K562 (cell line): ENCODE results near the gene APBB2. TPM values are rescaled to one million over a fixed set of nuclear protein-coding genes. Genes with fewer than 3 reads are reported as not detected.

Experiments
- ATAC-seq: fragments of 200-7000 bp; cut with Tn5 transposase; 3 replicates; pipeline ENCODE4 v1.9.1; 2020; ENCODE audit warnings: moderate library complexity
- BruUV-seq: library from RNA; stranded (reverse); fragments of 400-500 nt; replicated peaks from 2 replicates; lab custom pipeline; 2021; lab: Mats Ljungman, UMichigan
- CTCF ChIA-PET: fragments of 300-600 bp; formaldehyde crosslinking; extraction: SDS; loops from one replicate; lab custom pipeline; 2021; ENCODE audit warnings: low intra/inter-chr PET ratio; lab: Yijun Ruan, JAX
- POLR2A ChIA-PET: fragments of 300-600, 350-650 bp; sonication (Branson Sonifier 250); formaldehyde crosslinking; extraction: SDS; loops from one replicate; lab custom pipeline; 2021; ENCODE audit warnings: antibody characterized with exemption, inconsistent platforms; lab: Yijun Ruan, JAX
- DNase-seq, 4 experiments: peaks; one replicate each; pipeline versions ENCODE4 v3.0.0 to v3.0.0-alpha.2; 2011 to 2018; ENCODE audit warnings: low spot score in 3 of 4, mixed read lengths in 3 of 4; ENCODE audit errors: extremely low read depth in 1 of 4
- FAIRE-seq: peaks from 2 replicates; lab custom pipeline; 2011; peaks lifted over from hg19 to GRCh38; lab: Jason Lieb, UNC
- H2AFZ ChIP-seq: 2 replicates; pipeline ENCODE4 v1.6.0; 2011; ENCODE audit warnings: low read depth, low read length, control low read depth, inconsistent platforms
- H3K27ac ChIP-seq: fragments of 200-600 bp; 3 replicates; pipeline ENCODE4 v1.8.0; 2011; ENCODE audit warnings: low read depth, mild to moderate bottlenecking, control low read depth, inconsistent platforms, low read length, moderate library complexity, mixed read lengths; ENCODE audit errors: extremely low read depth
- H3K27me3 ChIP-seq, 2 experiments: fragments of 300-600 bp in 1 of 2; 2 replicates in 1 of 2; 3 replicates in 1 of 2; pipeline versions ENCODE4 v1.6.0 to v1.8.0; 2011; ENCODE audit warnings: inconsistent platforms in 2 of 2, low read length in 2 of 2, mild to moderate bottlenecking in 1 of 2, mixed read lengths in 1 of 2, moderate library complexity in 1 of 2; ENCODE audit not compliant: control insufficient read depth in 2 of 2, insufficient read depth in 2 of 2
- H3K36me3 ChIP-seq: fragments of 300-600 bp; 3 replicates; pipeline ENCODE4 v1.8.0; 2011; ENCODE audit warnings: mild to moderate bottlenecking, low read length, inconsistent platforms; ENCODE audit not compliant: control insufficient read depth, insufficient read depth
- H3K4me1 ChIP-seq, 2 experiments: fragments of 200-600 bp in 1 of 2; replicated peaks in 1 of 2; 2 replicates in 1 of 2; 3 replicates in 1 of 2; pipeline versions ENCODE4 v1.5.1 to v1.8.0; 2011; ENCODE audit warnings: inconsistent platforms in 2 of 2, low read length in 2 of 2, mild to moderate bottlenecking in 1 of 2, mixed read lengths in 1 of 2, moderate library complexity in 1 of 2; ENCODE audit not compliant: control insufficient read depth in 2 of 2, insufficient read depth in 2 of 2
- H3K4me2 ChIP-seq: 2 replicates; pipeline ENCODE4 v1.6.1; 2011; ENCODE audit warnings: low read length, control low read depth, inconsistent platforms, mixed read lengths; ENCODE audit not compliant: insufficient read depth
- H3K4me3 ChIP-seq: fragments of 200-600 bp; sonication (generic), shearing (Covaris generic); 2 replicates; pipeline ENCODE4 v1.5.1; 2016; ENCODE audit warnings: control low read depth, inconsistent platforms
- H3K79me2 ChIP-seq: fragments of 200-600 bp; 3 replicates; pipeline ENCODE4 v1.8.0; 2011; ENCODE audit warnings: low read length, inconsistent platforms; ENCODE audit not compliant: control insufficient read depth, insufficient read depth
- H3K9ac ChIP-seq, 2 experiments: 2 replicates each; pipeline versions ENCODE4 v1.6.0 to v1.6.1; 2011; ENCODE audit warnings: low read depth in 2 of 2, low read length in 2 of 2, control low read depth in 1 of 2, inconsistent platforms in 1 of 2, mild to moderate bottlenecking in 1 of 2, mixed read lengths in 1 of 2; ENCODE audit not compliant: insufficient read depth in 1 of 2
- H3K9me1 ChIP-seq: one replicate; pipeline ENCODE4 v1.6.0; 2011; ENCODE audit warnings: inconsistent platforms, mild to moderate bottlenecking, low read length, moderate library complexity; ENCODE audit not compliant: control insufficient read depth, insufficient read depth
- H3K9me3 ChIP-seq: replicated peaks from 2 replicates; pipeline ENCODE4 v1.5.1; 2011; ENCODE audit warnings: low read depth, low read length, inconsistent platforms; ENCODE audit not compliant: control insufficient read depth, insufficient read depth
- H4K20me1 ChIP-seq: replicated peaks from 2 replicates; pipeline ENCODE4 v1.6.1; 2011; ENCODE audit warnings: low read length, inconsistent platforms, mixed read lengths; ENCODE audit not compliant: control insufficient read depth, insufficient read depth
- C11orf30 ChIP-seq: fragments of 450-650 bp; IDR thresholded peaks from 2 replicates; pipeline ENCODE4 v1.6.1; 2016; ENCODE audit warnings: low read depth, mild to moderate bottlenecking
- CEBPG ChIP-seq, 3 experiments: fragments of 200-800 bp in 1 of 3; sonication (Bioruptor generic) in 1 of 3; sonication (generic) in 1 of 3; formaldehyde crosslinking in 1 of 3; IDR thresholded peaks in 2 of 3; conservative IDR thresholded peaks in 1 of 3; 2 replicates each; pipeline versions ENCODE4 v1.6.1 to v1.8.0; 2016 to 2022; ENCODE audit warnings: missing compliant biosample characterization in 2 of 3, missing genetic modification characterization in 2 of 3, mild to moderate bottlenecking in 1 of 3, missing genetic modification reagents in 1 of 3
- ELK3 ChIP-seq: fragments of 450-650 bp; formaldehyde crosslinking; IDR thresholded peaks from 2 replicates; pipeline ENCODE4 v1.4.0; 2020; ENCODE audit warnings: mild to moderate bottlenecking
- EP300 ChIP-seq: IDR thresholded peaks from 2 replicates; pipeline ENCODE4 v1.6.1; 2012; ENCODE audit warnings: low read length, improper control_type of control experiment
- MYBL2 ChIP-seq, 2 experiments: fragments of 450-650 bp in 1 of 2; sonication (generic) in 1 of 2; formaldehyde crosslinking in 1 of 2; IDR thresholded peaks; 2 replicates each; pipeline versions ENCODE4 v1.6.1 to v1.8.1; 2017 to 2022; ENCODE audit warnings: borderline replicate concordance in 1 of 2, inconsistent platforms in 1 of 2, low read depth in 1 of 2, mild to moderate bottlenecking in 1 of 2, missing genetic modification reagents in 1 of 2, moderate library complexity in 1 of 2
- PHF21A ChIP-seq: fragments of 450-650 bp; IDR thresholded peaks from 2 replicates; pipeline ENCODE4 v1.6.1; 2017; ENCODE audit warnings: low read depth, borderline replicate concordance
- RAD21 ChIP-seq, 2 experiments: fragments of 250-450 bp in 1 of 2; fragments of 450-650 bp in 1 of 2; sonication (Bioruptor Pico) in 1 of 2; formaldehyde crosslinking in 1 of 2; IDR thresholded peaks in 1 of 2; conservative IDR thresholded peaks in 1 of 2; 2 replicates each; pipeline versions ENCODE4 v1.4.0 to v1.8.0; 2020 to 2022; ENCODE audit warnings: mild to moderate bottlenecking in 2 of 2, moderate library complexity in 1 of 2
- WGBS: fragments of 100-300 bp; shearing (Covaris generic); methylation state at CpG from one replicate; pipeline ENCODE4 v1.1.6; 2016; ENCODE audit warnings: low coverage, mixed read lengths; ENCODE audit not compliant: insufficient coverage; ENCODE audit errors: missing lambda C conversion rate; 5-methylcytosine and 5-hydroxymethylcytosine counted together
- in situ Hi-C: fragments of 300-500 bp; cut with MboI; formaldehyde crosslinking; loops from 4 replicates; pipeline ENCODE4 v1.15.0; 2018; ENCODE audit warnings: inconsistent platforms, mixed read lengths
- intact Hi-C: fragments of 100-400 bp; cut with micrococcal nuclease; formaldehyde crosslinking; loops from 2 replicates; pipeline ENCODE4 v1.14.2; 2022
- polyA plus RNA-seq, 8 experiments: library from polyadenylated mRNA; depleted of rRNA in 4 of 8; stranded (reverse) in 5 of 8; unstranded in 3 of 8; fragments of >200 nt; fragmentation: Nextera tagmentation in 2 of 8; fragmentation: Illumina TruSeq in 1 of 8; extraction: Ambion mirVana in 2 of 8; extraction: Trizol in 1 of 8; gene quantifications; 2 replicates each; pipeline versions ENCODE4 v1.2.1 to v1.2.3, GENCODE V29; 2011 to 2014; ENCODE audit warnings: inconsistent platforms in 1 of 8, missing spikeins in 1 of 8
- total RNA-seq, 7 experiments: library from RNA; depleted of rRNA in 6 of 7; stranded (reverse); fragments of >200 nt in 6 of 7; fragmentation: Illumina TruSeq in 2 of 7; extraction: Trizol in 2 of 7; gene quantifications; 2 replicates each; pipeline versions ENCODE4 v1.2.1 to v1.2.3, GENCODE V29; 2011 to 2021; ENCODE audit warnings: low replicate concordance in 1 of 7
- TF ChIP-seq, protein P1 (sequence below), 2 experiments: fragments of 450-650 bp; IDR thresholded peaks; 2 replicates each; pipeline ENCODE4 v1.6.1; 2016
- TF ChIP-seq, protein P2 (sequence below): fragments of 450-650 bp; formaldehyde crosslinking; IDR thresholded peaks from 2 replicates; pipeline ENCODE4 v1.4.0; 2020; ENCODE audit warnings: mild to moderate bottlenecking, moderate library complexity
- TF ChIP-seq, protein P3 (sequence below): sonication (generic); formaldehyde crosslinking; IDR thresholded peaks from 2 replicates; pipeline ENCODE4 v1.8.1; 2023; ENCODE audit warnings: missing genetic modification reagents, mild to moderate bottlenecking, borderline replicate concordance

The APBB2 gene
- total and polyA plus RNA-seq, 9 of the 15 experiments (the other 6 are each of a cell fraction or from before 2014, with no cell fraction given): 0.08 to 2.1 (median 1.4) TPM

DNA sequence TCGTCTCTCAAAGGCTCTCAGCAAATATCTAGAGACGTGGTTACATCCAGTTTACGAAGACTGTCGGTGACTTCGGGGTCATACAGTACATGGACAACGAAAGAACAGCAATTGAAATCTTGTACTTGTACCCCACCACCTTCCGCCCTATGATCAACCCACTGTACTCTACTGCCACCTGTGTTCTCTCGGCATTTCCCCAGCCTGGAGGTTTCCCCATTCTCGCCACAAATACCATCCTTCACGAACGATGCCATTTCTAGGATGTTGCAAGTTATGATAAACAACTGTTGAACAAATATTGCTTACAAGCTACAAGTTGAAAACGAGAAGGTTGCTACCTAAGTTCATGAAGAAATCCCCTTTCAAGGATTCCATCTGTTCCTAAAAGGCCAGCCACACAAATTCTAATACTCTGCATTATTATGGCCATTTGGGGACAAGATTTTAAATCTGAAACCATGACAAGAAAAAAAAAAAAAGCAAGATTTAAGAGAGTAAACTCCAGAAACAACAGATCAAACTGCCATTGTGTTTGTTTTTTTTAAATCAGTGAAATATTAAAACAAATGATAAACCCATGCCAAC is 1.6 kb downstream of the APBB2 start:
- H4K20me1 ChIP-seq: no peaks in the 10 kb centered on the region
- H2AFZ ChIP-seq: no peak overlapping the region
- no peak overlapping the region for H3K9ac ChIP-seq
- H3K27ac ChIP-seq: no peak overlapping the region
- peaks cover 0 to 12% of the 10 kb centered on the region in 2 experiments; a peak in 2 of 5 replicates for H3K4me1 ChIP-seq
- no TSS peak for BruUV-seq
- H3K9me1 ChIP-seq: no peaks in the 10 kb centered on the region
- H3K9me3 ChIP-seq: no peaks in the 10 kb centered on the region
- intact Hi-C loops: no loop called here
- peaks cover 11 to 17% of the 10 kb centered on the region in 2 experiments; a peak in 4 of 5 replicates for H3K27me3 ChIP-seq
- FAIRE-seq (no peak), ATAC-seq (no peak), DNase-seq (no peak)
- H3K36me3 ChIP-seq: no peaks in the 10 kb centered on the region
- ChIA-PET CTCF (interaction anchor here (0.7 to 1.2 kb wide), 4 partner anchors 232 to 285 kb away, joined by 3 to 5 read pairs (median 3); no protein-coding TSS in a partner anchor), POLR2A (no interaction called here)
- in situ Hi-C loops: loop anchor here (10.0 kb wide), 1 partner anchor 238 kb away; no protein-coding TSS in a partner anchor
- no peak overlapping the region for H3K4me3 ChIP-seq
- no peaks in the 10 kb centered on the region for H3K79me2 ChIP-seq
- H3K4me2 ChIP-seq: no peak overlapping the region
- WGBS: 3% methylated on average over 12 of the region's 12 CpGs
- no peak for TF ChIP-seq EP300
- no peak for TF ChIP-seq PHF21A
- TF ChIP-seq MYBL2 (IDR thresholded peaks at IDR 0.05; ENCODE audit: low read depth): no peak
- no peak for TF ChIP-seq MYBL2 (CRISPR knock-in tag; IDR thresholded peaks at IDR 0.05; ENCODE audit: borderline replicate concordance)
- no peak for TF ChIP-seq C11orf30
- TF ChIP-seq ELK3 (CRISPR knock-in tag): no peak
- TF ChIP-seq CEBPG (CRISPR knock-in tag; IDR thresholded peaks at IDR 0.05): no peak
- TF ChIP-seq CEBPG (tag; conservative IDR thresholded peaks at IDR 0.05 in 1 of 2, IDR thresholded peaks at IDR 0.05 in 1 of 2): peak in 1 of 2 experiments; percentile 9; a peak in 1 of 4 replicates
- TF ChIP-seq, protein P1, sequence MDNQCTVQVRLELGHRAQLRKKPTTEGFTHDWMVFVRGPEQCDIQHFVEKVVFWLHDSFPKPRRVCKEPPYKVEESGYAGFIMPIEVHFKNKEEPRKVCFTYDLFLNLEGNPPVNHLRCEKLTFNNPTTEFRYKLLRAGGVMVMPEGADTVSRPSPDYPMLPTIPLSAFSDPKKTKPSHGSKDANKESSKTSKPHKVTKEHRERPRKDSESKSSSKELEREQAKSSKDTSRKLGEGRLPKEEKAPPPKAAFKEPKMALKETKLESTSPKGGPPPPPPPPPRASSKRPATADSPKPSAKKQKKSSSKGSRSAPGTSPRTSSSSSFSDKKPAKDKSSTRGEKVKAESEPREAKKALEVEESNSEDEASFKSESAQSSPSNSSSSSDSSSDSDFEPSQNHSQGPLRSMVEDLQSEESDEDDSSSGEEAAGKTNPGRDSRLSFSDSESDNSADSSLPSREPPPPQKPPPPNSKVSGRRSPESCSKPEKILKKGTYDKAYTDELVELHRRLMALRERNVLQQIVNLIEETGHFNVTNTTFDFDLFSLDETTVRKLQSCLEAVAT (IDR thresholded peaks at IDR 0.05): no peak
- TF ChIP-seq, protein P2, sequence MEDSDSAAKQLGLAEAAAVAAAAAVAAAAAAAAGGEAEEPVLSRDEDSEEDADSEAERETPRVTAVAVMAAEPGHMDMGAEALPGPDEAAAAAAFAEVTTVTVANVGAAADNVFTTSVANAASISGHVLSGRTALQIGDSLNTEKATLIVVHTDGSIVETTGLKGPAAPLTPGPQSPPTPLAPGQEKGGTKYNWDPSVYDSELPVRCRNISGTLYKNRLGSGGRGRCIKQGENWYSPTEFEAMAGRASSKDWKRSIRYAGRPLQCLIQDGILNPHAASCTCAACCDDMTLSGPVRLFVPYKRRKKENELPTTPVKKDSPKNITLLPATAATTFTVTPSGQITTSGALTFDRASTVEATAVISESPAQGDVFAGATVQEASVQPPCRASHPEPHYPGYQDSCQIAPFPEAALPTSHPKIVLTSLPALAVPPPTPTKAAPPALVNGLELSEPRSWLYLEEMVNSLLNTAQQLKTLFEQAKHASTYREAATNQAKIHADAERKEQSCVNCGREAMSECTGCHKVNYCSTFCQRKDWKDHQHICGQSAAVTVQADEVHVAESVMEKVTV (CRISPR knock-in tag): no peak
- TF ChIP-seq, protein P3, sequence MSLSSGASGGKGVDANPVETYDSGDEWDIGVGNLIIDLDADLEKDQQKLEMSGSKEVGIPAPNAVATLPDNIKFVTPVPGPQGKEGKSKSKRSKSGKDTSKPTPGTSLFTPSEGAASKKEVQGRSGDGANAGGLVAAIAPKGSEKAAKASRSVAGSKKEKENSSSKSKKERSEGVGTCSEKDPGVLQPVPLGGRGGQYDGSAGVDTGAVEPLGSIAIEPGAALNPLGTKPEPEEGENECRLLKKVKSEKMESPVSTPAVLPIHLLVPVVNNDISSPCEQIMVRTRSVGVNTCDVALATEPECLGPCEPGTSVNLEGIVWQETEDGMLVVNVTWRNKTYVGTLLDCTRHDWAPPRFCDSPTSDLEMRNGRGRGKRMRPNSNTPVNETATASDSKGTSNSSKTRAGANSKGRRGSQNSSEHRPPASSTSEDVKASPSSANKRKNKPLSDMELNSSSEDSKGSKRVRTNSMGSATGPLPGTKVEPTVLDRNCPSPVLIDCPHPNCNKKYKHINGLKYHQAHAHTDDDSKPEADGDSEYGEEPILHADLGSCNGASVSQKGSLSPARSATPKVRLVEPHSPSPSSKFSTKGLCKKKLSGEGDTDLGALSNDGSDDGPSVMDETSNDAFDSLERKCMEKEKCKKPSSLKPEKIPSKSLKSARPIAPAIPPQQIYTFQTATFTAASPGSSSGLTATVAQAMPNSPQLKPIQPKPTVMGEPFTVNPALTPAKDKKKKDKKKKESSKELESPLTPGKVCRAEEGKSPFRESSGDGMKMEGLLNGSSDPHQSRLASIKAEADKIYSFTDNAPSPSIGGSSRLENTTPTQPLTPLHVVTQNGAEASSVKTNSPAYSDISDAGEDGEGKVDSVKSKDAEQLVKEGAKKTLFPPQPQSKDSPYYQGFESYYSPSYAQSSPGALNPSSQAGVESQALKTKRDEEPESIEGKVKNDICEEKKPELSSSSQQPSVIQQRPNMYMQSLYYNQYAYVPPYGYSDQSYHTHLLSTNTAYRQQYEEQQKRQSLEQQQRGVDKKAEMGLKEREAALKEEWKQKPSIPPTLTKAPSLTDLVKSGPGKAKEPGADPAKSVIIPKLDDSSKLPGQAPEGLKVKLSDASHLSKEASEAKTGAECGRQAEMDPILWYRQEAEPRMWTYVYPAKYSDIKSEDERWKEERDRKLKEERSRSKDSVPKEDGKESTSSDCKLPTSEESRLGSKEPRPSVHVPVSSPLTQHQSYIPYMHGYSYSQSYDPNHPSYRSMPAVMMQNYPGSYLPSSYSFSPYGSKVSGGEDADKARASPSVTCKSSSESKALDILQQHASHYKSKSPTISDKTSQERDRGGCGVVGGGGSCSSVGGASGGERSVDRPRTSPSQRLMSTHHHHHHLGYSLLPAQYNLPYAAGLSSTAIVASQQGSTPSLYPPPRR (CRISPR knock-in tag): no peak
- peak; percentile 30 to 34; a peak in 3 of 4 replicates for TF ChIP-seq RAD21 (CRISPR knock-in tag; conservative IDR thresholded peaks at IDR 0.05 in 1 of 2, IDR thresholded peaks at IDR 0.05 in 1 of 2)
